Measurements from ENCODE around the gene FMN1. TPM values are rescaled to one million over a fixed set of nuclear protein-coding genes. Genes with fewer than 3 reads are reported as not detected.

FMN1 gene
- polyA plus RNA-seq, 1 donor from 2014 or later, result 0.40 TPM

GRCh38 chr15:32904448-32904847, 290.1 kb downstream of the FMN1 start:
- H3K27ac ChIP-seq (ENCODE audit: low read length), result no peak overlapping the region
- TF ChIP-seq EP300 (conservative IDR thresholded peaks at IDR 0.05; ENCODE audit: poor library complexity, severe bottlenecking), result no peak
- no peak for TF ChIP-seq EZH2 (IDR thresholded peaks at IDR 0.05; ENCODE audit: borderline replicate concordance, insufficient read depth, low read length, poor library complexity, severe bottlenecking)
- no peak for TF ChIP-seq MXI1 (conservative IDR thresholded peaks at IDR 0.05; ENCODE audit: poor library complexity, severe bottlenecking)
- TF ChIP-seq, protein P1, sequence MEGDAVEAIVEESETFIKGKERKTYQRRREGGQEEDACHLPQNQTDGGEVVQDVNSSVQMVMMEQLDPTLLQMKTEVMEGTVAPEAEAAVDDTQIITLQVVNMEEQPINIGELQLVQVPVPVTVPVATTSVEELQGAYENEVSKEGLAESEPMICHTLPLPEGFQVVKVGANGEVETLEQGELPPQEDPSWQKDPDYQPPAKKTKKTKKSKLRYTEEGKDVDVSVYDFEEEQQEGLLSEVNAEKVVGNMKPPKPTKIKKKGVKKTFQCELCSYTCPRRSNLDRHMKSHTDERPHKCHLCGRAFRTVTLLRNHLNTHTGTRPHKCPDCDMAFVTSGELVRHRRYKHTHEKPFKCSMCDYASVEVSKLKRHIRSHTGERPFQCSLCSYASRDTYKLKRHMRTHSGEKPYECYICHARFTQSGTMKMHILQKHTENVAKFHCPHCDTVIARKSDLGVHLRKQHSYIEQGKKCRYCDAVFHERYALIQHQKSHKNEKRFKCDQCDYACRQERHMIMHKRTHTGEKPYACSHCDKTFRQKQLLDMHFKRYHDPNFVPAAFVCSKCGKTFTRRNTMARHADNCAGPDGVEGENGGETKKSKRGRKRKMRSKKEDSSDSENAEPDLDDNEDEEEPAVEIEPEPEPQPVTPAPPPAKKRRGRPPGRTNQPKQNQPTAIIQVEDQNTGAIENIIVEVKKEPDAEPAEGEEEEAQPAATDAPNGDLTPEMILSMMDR (IDR thresholded peaks at IDR 0.05; ENCODE audit: poor library complexity, severe bottlenecking), result no peak
- no peak for TF ChIP-seq TAF1 (IDR thresholded peaks at IDR 0.05; ENCODE audit: low read depth)
- no peak for TF ChIP-seq RAD21 (conservative IDR thresholded peaks at IDR 0.05)
- no peak for TF ChIP-seq SMC3 (conservative IDR thresholded peaks at IDR 0.05; ENCODE audit: poor library complexity)
- TF ChIP-seq, protein P2, sequence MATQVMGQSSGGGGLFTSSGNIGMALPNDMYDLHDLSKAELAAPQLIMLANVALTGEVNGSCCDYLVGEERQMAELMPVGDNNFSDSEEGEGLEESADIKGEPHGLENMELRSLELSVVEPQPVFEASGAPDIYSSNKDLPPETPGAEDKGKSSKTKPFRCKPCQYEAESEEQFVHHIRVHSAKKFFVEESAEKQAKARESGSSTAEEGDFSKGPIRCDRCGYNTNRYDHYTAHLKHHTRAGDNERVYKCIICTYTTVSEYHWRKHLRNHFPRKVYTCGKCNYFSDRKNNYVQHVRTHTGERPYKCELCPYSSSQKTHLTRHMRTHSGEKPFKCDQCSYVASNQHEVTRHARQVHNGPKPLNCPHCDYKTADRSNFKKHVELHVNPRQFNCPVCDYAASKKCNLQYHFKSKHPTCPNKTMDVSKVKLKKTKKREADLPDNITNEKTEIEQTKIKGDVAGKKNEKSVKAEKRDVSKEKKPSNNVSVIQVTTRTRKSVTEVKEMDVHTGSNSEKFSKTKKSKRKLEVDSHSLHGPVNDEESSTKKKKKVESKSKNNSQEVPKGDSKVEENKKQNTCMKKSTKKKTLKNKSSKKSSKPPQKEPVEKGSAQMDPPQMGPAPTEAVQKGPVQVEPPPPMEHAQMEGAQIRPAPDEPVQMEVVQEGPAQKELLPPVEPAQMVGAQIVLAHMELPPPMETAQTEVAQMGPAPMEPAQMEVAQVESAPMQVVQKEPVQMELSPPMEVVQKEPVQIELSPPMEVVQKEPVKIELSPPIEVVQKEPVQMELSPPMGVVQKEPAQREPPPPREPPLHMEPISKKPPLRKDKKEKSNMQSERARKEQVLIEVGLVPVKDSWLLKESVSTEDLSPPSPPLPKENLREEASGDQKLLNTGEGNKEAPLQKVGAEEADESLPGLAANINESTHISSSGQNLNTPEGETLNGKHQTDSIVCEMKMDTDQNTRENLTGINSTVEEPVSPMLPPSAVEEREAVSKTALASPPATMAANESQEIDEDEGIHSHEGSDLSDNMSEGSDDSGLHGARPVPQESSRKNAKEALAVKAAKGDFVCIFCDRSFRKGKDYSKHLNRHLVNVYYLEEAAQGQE (IDR thresholded peaks at IDR 0.05; ENCODE audit: borderline replicate concordance), result no peak
- TF ChIP-seq POLR2AphosphoS5 (IDR thresholded peaks at IDR 0.05), result no peak
- H3K27me3 ChIP-seq (ENCODE audit: insufficient read depth, low read depth, low read length), result no peaks in the 10 kb centered on the region
- H3F3A ChIP-seq (ENCODE audit: insufficient read depth, low read length, poor library complexity, severe bottlenecking), result no peaks in the 10 kb centered on the region
- H3K9me3 ChIP-seq (ENCODE audit: low read length), result no peaks in the 10 kb centered on the region
- no peaks in the 10 kb centered on the region for H3K9me2 ChIP-seq (ENCODE audit: insufficient read depth, low read length)
- H3K36me3 ChIP-seq (ENCODE audit: insufficient read depth, low read length), result no peaks in the 10 kb centered on the region
- H3K4me3 ChIP-seq (ENCODE audit: low read length), result no peak overlapping the region
- no peaks in the 10 kb centered on the region for H4K20me1 ChIP-seq (ENCODE audit: insufficient read depth)
- no peak overlapping the region for H2AFZ ChIP-seq (ENCODE audit: low read depth, low read length)
- H3K9ac ChIP-seq (ENCODE audit: low read length), result no peak overlapping the region
- no peak overlapping the region for H3K4me2 ChIP-seq (ENCODE audit: low read length)
- no peaks in the 10 kb centered on the region for H3K79me2 ChIP-seq (replicated peaks; ENCODE audit: insufficient read depth, low read length)

- no peak overlapping the region for H3K27ac ChIP-seq (ENCODE audit: low read length)
- H3K4me3 ChIP-seq (ENCODE audit: low read length), result peak overlapping the region; percentile 12
- no peaks in the 10 kb centered on the region for H3K9me3 ChIP-seq (ENCODE audit: low read length)
- no peaks in the 10 kb centered on the region for H3K27me3 ChIP-seq (ENCODE audit: insufficient read depth, low read depth, low read length)
- no peak overlapping the region for H2AFZ ChIP-seq (ENCODE audit: low read depth, low read length)
- H3K4me2 ChIP-seq (ENCODE audit: low read length), result no peak overlapping the region
- no peaks in the 10 kb centered on the region for H4K20me1 ChIP-seq (ENCODE audit: insufficient read depth)
- no peak overlapping the region for H3K9ac ChIP-seq (ENCODE audit: low read length)
- H3K36me3 ChIP-seq (ENCODE audit: insufficient read depth, low read length), result no peaks in the 10 kb centered on the region
- no peaks in the 10 kb centered on the region for H3K79me2 ChIP-seq (replicated peaks; ENCODE audit: insufficient read depth, low read length)
- TF ChIP-seq, protein P2 (IDR thresholded peaks at IDR 0.05; ENCODE audit: borderline replicate concordance), result no peak
- TF ChIP-seq EP300 (conservative IDR thresholded peaks at IDR 0.05; ENCODE audit: poor library complexity, severe bottlenecking), result no peak
- no peak for TF ChIP-seq POLR2AphosphoS5 (IDR thresholded peaks at IDR 0.05)
- no peak for TF ChIP-seq SMC3 (conservative IDR thresholded peaks at IDR 0.05; ENCODE audit: poor library complexity)
- TF ChIP-seq MXI1 (conservative IDR thresholded peaks at IDR 0.05; ENCODE audit: poor library complexity, severe bottlenecking), result no peak
- TF ChIP-seq RAD21 (conservative IDR thresholded peaks at IDR 0.05), result no peak
- TF ChIP-seq TAF1 (IDR thresholded peaks at IDR 0.05; ENCODE audit: low read depth), result no peak
- TF ChIP-seq EZH2 (IDR thresholded peaks at IDR 0.05; ENCODE audit: borderline replicate concordance, insufficient read depth, low read length, poor library complexity, severe bottlenecking), result no peak
- TF ChIP-seq, protein P1 (IDR thresholded peaks at IDR 0.05; ENCODE audit: poor library complexity, severe bottlenecking), result no peak
- no peaks in the 10 kb centered on the region for H3F3A ChIP-seq (ENCODE audit: insufficient read depth, low read length, poor library complexity, severe bottlenecking)
- H3K9me2 ChIP-seq (ENCODE audit: insufficient read depth, low read length), result no peaks in the 10 kb centered on the region
Measured at GRCh38 chr15:32903591-32904290, 290.8 kb downstream of the FMN1 start.
